ENCODE data around the gene RC3H1.
A peak's percentile ranks its signal among the peaks of the same experiment; 100 is the strongest.
"Not testable (repeated sequence)": the region's sequence is repeated elsewhere in the genome, so short reads cannot be mapped to it uniquely, and the experiment has no call there.

Gene RC3H1

GRCh38 chr1:174053826-174054225, 31.7 kb upstream of the RC3H1 start:
- TF ChIP-seq, protein P1, sequence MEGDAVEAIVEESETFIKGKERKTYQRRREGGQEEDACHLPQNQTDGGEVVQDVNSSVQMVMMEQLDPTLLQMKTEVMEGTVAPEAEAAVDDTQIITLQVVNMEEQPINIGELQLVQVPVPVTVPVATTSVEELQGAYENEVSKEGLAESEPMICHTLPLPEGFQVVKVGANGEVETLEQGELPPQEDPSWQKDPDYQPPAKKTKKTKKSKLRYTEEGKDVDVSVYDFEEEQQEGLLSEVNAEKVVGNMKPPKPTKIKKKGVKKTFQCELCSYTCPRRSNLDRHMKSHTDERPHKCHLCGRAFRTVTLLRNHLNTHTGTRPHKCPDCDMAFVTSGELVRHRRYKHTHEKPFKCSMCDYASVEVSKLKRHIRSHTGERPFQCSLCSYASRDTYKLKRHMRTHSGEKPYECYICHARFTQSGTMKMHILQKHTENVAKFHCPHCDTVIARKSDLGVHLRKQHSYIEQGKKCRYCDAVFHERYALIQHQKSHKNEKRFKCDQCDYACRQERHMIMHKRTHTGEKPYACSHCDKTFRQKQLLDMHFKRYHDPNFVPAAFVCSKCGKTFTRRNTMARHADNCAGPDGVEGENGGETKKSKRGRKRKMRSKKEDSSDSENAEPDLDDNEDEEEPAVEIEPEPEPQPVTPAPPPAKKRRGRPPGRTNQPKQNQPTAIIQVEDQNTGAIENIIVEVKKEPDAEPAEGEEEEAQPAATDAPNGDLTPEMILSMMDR (conservative IDR thresholded peaks at IDR 0.05; ENCODE audit: low read depth, low read length), result no peak
- H3K4me3 ChIP-seq (ENCODE audit: low read depth, low read length), result no peak overlapping the region
- no peak for DNase-seq (ENCODE audit: low read depth)

GRCh38 chr1:174052621-174053020, 30.5 kb upstream of the RC3H1 start:
- no peak overlapping the region for H3K4me3 ChIP-seq (ENCODE audit: low read depth, low read length)
- TF ChIP-seq, protein P1 (conservative IDR thresholded peaks at IDR 0.05; ENCODE audit: low read depth, low read length), result no peak
- peak; percentile 18 for DNase-seq (ENCODE audit: low read depth)

GRCh38 chr1:174051956-174052355, 29.8 kb upstream of the RC3H1 start:
- H3K4me3 ChIP-seq (ENCODE audit: low read depth, low read length), result no peak overlapping the region
- no peak for DNase-seq (ENCODE audit: low read depth)
- TF ChIP-seq, protein P1 (conservative IDR thresholded peaks at IDR 0.05; ENCODE audit: low read depth, low read length), result no peak

GRCh38 chr1:174049514-174049913, 27.4 kb upstream of the RC3H1 start:
- H3K4me3 ChIP-seq (ENCODE audit: low read depth, low read length), result no peak overlapping the region
- DNase-seq (ENCODE audit: low read depth), result no peak
- TF ChIP-seq, protein P1 (conservative IDR thresholded peaks at IDR 0.05; ENCODE audit: low read depth, low read length), result no peak

DNA sequence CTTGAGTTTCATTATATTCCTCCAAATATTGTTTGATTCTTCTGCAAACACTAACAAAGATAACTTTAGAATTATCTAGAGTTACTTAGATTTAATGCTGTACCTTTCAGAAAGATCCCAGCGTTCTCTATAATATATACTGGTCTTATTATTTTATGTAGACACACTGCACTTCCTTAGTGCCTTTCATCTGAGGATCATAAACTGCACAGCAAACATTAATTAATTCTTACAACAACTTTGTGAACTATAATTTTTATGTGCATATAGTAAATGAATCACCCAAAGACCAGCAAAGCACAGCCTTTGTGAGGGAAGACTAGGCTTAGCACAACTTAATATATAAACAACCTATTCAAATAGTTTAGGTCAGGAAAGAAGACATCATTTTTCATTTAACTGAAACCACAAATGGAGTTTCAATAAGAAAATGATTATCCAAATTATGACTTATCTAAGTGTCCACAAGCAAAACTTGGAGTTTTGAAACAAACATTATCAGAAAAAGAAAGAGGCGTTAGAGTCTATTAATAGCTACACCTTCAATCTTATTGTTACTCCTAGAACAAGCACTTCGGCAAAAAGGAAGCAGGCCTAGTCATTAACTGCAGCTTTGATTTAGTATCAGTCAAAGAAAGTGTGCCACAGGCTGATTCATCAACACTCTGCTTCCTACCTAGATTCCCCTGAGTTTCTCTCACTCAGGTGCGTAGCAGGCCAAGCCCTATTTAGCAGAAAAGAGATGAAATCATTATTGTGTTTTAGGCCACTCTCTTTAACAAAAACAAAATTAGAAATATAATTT, 22.5 kb upstream of the RC3H1 start:
- no peak overlapping the region for H3K4me3 ChIP-seq (ENCODE audit: low read depth, low read length)
- TF ChIP-seq, protein P1 (conservative IDR thresholded peaks at IDR 0.05; ENCODE audit: low read depth, low read length), result no peak
- DNase-seq (ENCODE audit: low read depth), result no peak

DNA sequence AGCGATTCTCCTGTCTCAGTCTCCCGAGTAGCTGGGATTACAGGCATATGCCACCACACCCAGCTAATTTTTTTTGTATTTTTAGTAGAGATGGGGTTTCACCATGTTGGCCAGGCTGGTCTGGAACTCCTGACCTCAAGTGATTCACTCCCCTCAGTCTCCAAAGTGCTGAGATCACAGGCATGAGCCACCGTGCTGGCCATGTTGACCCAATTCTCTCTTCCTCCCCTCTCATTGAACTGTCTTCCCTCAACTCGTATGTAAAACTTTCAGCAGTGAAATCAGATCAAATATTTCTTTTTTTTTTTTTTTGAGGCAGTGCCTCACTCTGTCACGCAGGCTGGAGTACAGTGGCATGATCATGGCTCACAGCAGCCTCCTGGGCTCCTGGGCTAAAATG, 20.4 kb upstream of the RC3H1 start:
- not testable (repeated sequence) for DNase-seq (ENCODE audit: low read depth); H3K4me3 ChIP-seq (ENCODE audit: low read depth, low read length)

DNA sequence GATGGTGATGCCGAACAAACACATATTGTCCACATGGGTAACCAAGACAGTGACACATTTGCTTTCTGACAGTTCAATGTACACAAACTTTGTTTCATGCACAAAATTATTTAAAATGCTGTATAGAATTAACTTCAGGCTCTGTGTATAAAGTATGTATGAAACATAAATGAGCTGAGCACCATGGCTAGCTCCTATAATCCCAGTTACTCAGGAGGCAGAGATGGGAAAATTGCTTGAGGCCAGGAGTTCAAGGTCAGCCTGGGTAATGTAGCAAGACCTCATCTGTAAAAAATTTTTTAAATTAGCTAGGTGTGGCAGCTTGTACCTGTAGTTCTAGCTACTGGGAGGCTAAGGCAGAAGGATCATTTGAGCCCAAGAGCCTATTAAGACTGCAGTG, 19.2 kb upstream of the RC3H1 start:
- no peak for DNase-seq (ENCODE audit: low read depth)
- TF ChIP-seq, protein P1 (conservative IDR thresholded peaks at IDR 0.05; ENCODE audit: low read depth, low read length), result no peak
- H3K4me3 ChIP-seq (ENCODE audit: low read depth, low read length), result no peak overlapping the region
